PC-3 (cell line): Measurements from ENCODE around the gene LMLN. TPM values are rescaled to one million over a fixed set of nuclear protein-coding genes. Genes with fewer than 3 reads are reported as not detected.

Source experiments
- ATAC-seq: fragments of 200-7000 bp; cut with Tn5 transposase; 2 replicates; pipeline ENCODE4 v1.9.1; 2020; ENCODE audit warnings: mild to moderate bottlenecking, moderate library complexity
- Bru-seq: library from RNA; stranded (reverse); fragments of 400-500 nt; gene quantifications from one replicate; lab custom pipeline; 2021; lab: Mats Ljungman, UMichigan
- BruChase-seq, 2 experiments: library from RNA; stranded (reverse); fragments of 400-500 nt; gene quantifications; one replicate each; lab custom pipeline; 2021; lab: Mats Ljungman, UMichigan
- BruUV-seq: library from RNA; stranded (reverse); fragments of 400-500 nt; replicated peaks from 2 replicates; lab custom pipeline; 2021; lab: Mats Ljungman, UMichigan
- CTCF ChIA-PET: fragments of 300-600 bp; sonication (Branson Sonifier 250); formaldehyde crosslinking; loops from one replicate; lab custom pipeline; 2022; ENCODE audit warnings: antibody characterized with exemption; lab: Charles Lee
- POLR2A ChIA-PET: fragments of 300-600 bp; sonication (Branson Sonifier 250); formaldehyde crosslinking; loops from one replicate; lab custom pipeline; 2022; ENCODE audit warnings: antibody characterized with exemption; ENCODE audit not compliant: unreplicated experiment; lab: Charles Lee
- DNase-seq: peaks from one replicate; pipeline ENCODE4 v3.0.0-alpha.2; 2015
- H2AFZ ChIP-seq: fragments of 300-600 bp; sonication (generic); 2 replicates; pipeline ENCODE4 v1.6.0; 2016; ENCODE audit warnings: antibody characterized with exemption, low read length
- H3F3A ChIP-seq: fragments of 300-600 bp; sonication (generic); one replicate; pipeline ENCODE4 v1.6.0; 2017; ENCODE audit warnings: antibody characterized with exemption, low read length, control low read depth, mild to moderate bottlenecking; ENCODE audit not compliant: unreplicated experiment
- H3K27ac ChIP-seq: fragments of 300-600 bp; sonication (generic); 2 replicates; pipeline ENCODE4 v1.5.1; 2016; ENCODE audit warnings: mild to moderate bottlenecking, low read length
- H3K27me3 ChIP-seq: fragments of 300-600 bp; sonication (generic); 2 replicates; pipeline ENCODE4 v1.6.1; 2016; ENCODE audit warnings: low read length, mixed read lengths
- H3K36me3 ChIP-seq: fragments of 300-600 bp; sonication (generic); 2 replicates; pipeline ENCODE4 v1.6.1; 2016; ENCODE audit warnings: low read depth, mixed run types, low read length, mixed read lengths
- H3K4me1 ChIP-seq: fragments of 300-600 bp; sonication (generic); 2 replicates; pipeline ENCODE4 v1.5.1; 2016; ENCODE audit warnings: low read length; ENCODE audit not compliant: insufficient read depth
- H3K4me2 ChIP-seq: fragments of 300-600 bp; sonication (generic); 2 replicates; pipeline ENCODE4 v1.6.0; 2016; ENCODE audit warnings: low read length
- H3K4me3 ChIP-seq: fragments of 300-600 bp; sonication (generic); 2 replicates; pipeline ENCODE4 v1.5.1; 2016; ENCODE audit warnings: mild to moderate bottlenecking, low read length, mixed read lengths
- H3K79me2 ChIP-seq: fragments of 300-600 bp; sonication (generic); 2 replicates; pipeline ENCODE4 v1.6.1; 2017; ENCODE audit warnings: low read length, mixed read lengths
- H3K9ac ChIP-seq: fragments of 300-600 bp; sonication (generic); 2 replicates; pipeline ENCODE4 v1.6.0; 2016; ENCODE audit warnings: mild to moderate bottlenecking, low read length
- H3K9me2 ChIP-seq: fragments of 300-600 bp; sonication (generic); replicated peaks from 2 replicates; pipeline ENCODE4 v1.6.1; 2016; ENCODE audit warnings: mixed run types, low read length, mixed read lengths
- H3K9me3 ChIP-seq: fragments of 300-600 bp; sonication (generic); 2 replicates; pipeline ENCODE4 v1.6.1; 2016; ENCODE audit warnings: low read length, mixed read lengths
- H4K20me1 ChIP-seq: fragments of 300-600 bp; sonication (generic); 2 replicates; pipeline ENCODE4 v1.6.1; 2016; ENCODE audit warnings: low read length, mixed read lengths
- CTCF ChIP-seq: fragments of 300-600 bp; sonication (generic); conservative IDR thresholded peaks from 2 replicates; pipeline ENCODE4 v1.5.1; 2017; ENCODE audit warnings: antibody characterized with exemption, low read depth, mild to moderate bottlenecking, low read length
- EZH2 ChIP-seq: fragments of 300-600 bp; sonication (generic); IDR thresholded peaks from one replicate; pipeline ENCODE4 v1.6.1; 2017; ENCODE audit warnings: antibody characterized with exemption, mild to moderate bottlenecking, low read length; ENCODE audit not compliant: unreplicated experiment
- EZH2phosphoT487 ChIP-seq: fragments of 300-600 bp; sonication (generic); IDR thresholded peaks from 2 replicates; pipeline ENCODE4 v1.6.1; 2018; ENCODE audit warnings: mild to moderate bottlenecking, antibody characterized with exemption, low read length, borderline replicate concordance
- intact Hi-C: fragments of 100-400 bp; cut with micrococcal nuclease; formaldehyde crosslinking; loops from 2 replicates; pipeline ENCODE4 v1.9.0; 2023
- long read RNA-seq: library from polyadenylated mRNA; unstranded; transcript quantifications from one replicate; pipeline ENCODE4 v2.0.0, GENCODE V29; 2021; ENCODE audit not compliant: unreplicated experiment
- total RNA-seq: library from RNA; depleted of rRNA; stranded (reverse); fragments of >200 nt; gene quantifications from 2 replicates; pipeline ENCODE4 v1.2.3, GENCODE V29; 2014; rRNA removed

The LMLN gene
- total RNA-seq (3.7 and 7.5 TPM in 2 replicates), Bru-seq, nascent RNA (percentile 54 among the genes with signal in this experiment), BruChase-seq, experiment 1, labeled RNA remaining after a 6-hour chase (percentile 62 among the genes with signal in this experiment), BruChase-seq, experiment 2, labeled RNA remaining after a 2-hour chase (percentile 57 among the genes with signal in this experiment)
- long read RNA-seq, full-length matches to known transcripts: 21 of 42 reads
- long read RNA-seq, partial matches to known transcripts: 9 of 42 reads
- long read RNA-seq, other reads (novel, unspliced or antisense): 12 of 42 reads

- Histone ChIP-seq H3K4me1 (peaks cover 22% of the 10 kb centered on the region), H3K9ac (peak within 1 kb of the TSS; percentile 89), H3K36me3 (peaks cover 17% of the 10 kb centered on the region), H3K9me2 (no peaks in the 10 kb centered on the region), H3K79me2 (peaks cover 4% of the 10 kb centered on the region; the same call in 1 of the 2 replicates), H3K4me3 (peak within 1 kb of the TSS; percentile 91), H4K20me1 (peaks cover 9% of the 10 kb centered on the region), H3F3A (peaks cover 19% of the 10 kb centered on the region), H2AFZ (peak within 1 kb of the TSS; percentile 94), H3K4me2 (peak within 1 kb of the TSS; percentile 91), H3K27ac (peak within 1 kb of the TSS; percentile 68), H3K9me3 (no peaks in the 10 kb centered on the region), H3K27me3 (no peaks in the 10 kb centered on the region)
- ATAC-seq (peak; percentile 87), DNase-seq (peak; percentile 96)
- BruUV-seq: TSS peak; percentile 5
- ChIA-PET CTCF (no interaction called here), POLR2A (no interaction called here)
- TF ChIP-seq EZH2phosphoT487 (no peak), CTCF (no peak)
- intact Hi-C loops: loop anchor here (1.0 kb wide), 2 partner anchors 10 to 19 kb away; partner anchors contain the start of gene RPL35A
These were observed at the start of gene LMLN for GRCh38 chr3:197959891-197960693. LMLN (plus strand) TSS chr3:197960217; CDS start chr3:197960246, 29 bp downstream.

DNA sequence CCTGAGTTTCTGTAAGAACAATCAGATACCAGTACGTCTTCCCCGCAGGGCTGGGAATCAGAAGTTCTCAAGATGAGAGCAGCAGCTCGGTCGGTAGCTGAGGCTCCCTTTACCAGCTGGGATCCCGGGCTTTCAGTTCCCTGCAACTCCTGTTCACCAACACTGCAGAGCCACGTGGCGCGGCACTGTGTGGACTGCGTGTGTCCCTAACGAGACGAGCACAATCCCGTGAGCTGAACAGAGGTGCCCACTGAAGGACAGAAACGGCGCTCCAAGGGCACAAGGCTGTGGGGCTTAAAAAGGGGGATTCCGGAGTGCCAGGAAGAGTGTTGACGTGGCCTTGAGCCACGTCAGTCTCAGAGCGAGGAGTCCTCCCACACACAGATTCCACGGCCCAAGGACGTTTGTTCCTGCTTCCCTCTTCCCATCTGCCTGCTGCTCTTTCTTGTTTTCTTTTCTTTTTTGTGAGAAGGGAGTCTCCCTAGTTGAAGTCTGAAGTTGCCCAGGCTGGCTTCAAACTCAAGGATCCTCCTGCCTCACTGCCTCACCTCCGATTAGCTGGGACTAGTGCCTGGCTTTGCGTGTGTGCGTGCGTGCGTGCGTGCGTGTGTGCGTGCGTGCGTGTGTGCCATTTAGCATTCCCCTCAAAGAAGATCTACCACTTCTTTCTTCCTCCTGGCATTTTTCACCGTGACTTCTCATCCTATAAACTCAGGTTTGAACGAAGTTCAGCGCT is 47.1 kb upstream of the LMLN start:
- Histone ChIP-seq H3K27me3 (no peaks in the 10 kb centered on the region), H3K27ac (no peak overlapping the region), H3F3A (no peaks in the 10 kb centered on the region), H4K20me1 (no peaks in the 10 kb centered on the region), H3K4me3 (no peak overlapping the region), H3K79me2 (no peaks in the 10 kb centered on the region), H3K9ac (no peak overlapping the region), H3K36me3 (no peaks in the 10 kb centered on the region), H3K9me3 (no peaks in the 10 kb centered on the region), H2AFZ (no peak overlapping the region), H3K4me1 (no peaks in the 10 kb centered on the region), H3K4me2 (no peak overlapping the region), H3K9me2 (no peaks in the 10 kb centered on the region)
- TF ChIP-seq EZH2: no peak
- no peak for TF ChIP-seq EZH2phosphoT487
- no peak for TF ChIP-seq CTCF
- POLR2A ChIA-PET: no interaction called here
- CTCF ChIA-PET: no interaction called here
- ATAC-seq: no peak
- no TSS peak for BruUV-seq
- no peak for DNase-seq
- intact Hi-C loops: no loop called here
